OCI-LY7 (cell line): ENCODE results near the gene EIPR1. TPM values are rescaled to one million over a fixed set of nuclear protein-coding genes. Genes with fewer than 3 reads are reported as not detected.

Experiments used
- BruUV-seq: library from RNA; stranded (reverse); fragments of 400-500 nt; replicated peaks from 2 replicates; lab custom pipeline; 2021; lab: Mats Ljungman, UMichigan
- CTCF ChIA-PET: fragments of 300-600 bp; sonication (Branson Sonifier 250); formaldehyde crosslinking; loops from one replicate; lab custom pipeline; 2022; ENCODE audit warnings: antibody characterized with exemption; ENCODE audit not compliant: unreplicated experiment; lab: Charles Lee
- POLR2A ChIA-PET: fragments of 300-600 bp; sonication (Branson Sonifier 250); formaldehyde crosslinking; loops from one replicate; lab custom pipeline; 2022; ENCODE audit warnings: antibody characterized with exemption; lab: Charles Lee
- DNase-seq: peaks from one replicate; pipeline ENCODE4 v3.0.0-alpha.2; 2015; ENCODE audit warnings: low spot score
- H2AFZ ChIP-seq: fragments of 200-600 bp; sonication (generic), shearing (Covaris generic); 2 replicates; pipeline ENCODE4 v1.6.1; 2014; ENCODE audit warnings: mild to moderate bottlenecking, antibody characterized with exemption, low read length, moderate library complexity
- H3K27ac ChIP-seq: fragments of 200-600 bp; sonication (generic); 2 replicates; pipeline ENCODE4 v1.5.1; 2014; ENCODE audit warnings: mixed run types, low read depth, mild to moderate bottlenecking, moderate library complexity, low read length, inconsistent platforms; ENCODE audit not compliant: poor library complexity, severe bottlenecking
- H3K36me3 ChIP-seq: fragments of 200-600 bp; sonication (generic); 2 replicates; pipeline ENCODE4 v1.6.1; 2014; ENCODE audit warnings: mild to moderate bottlenecking, antibody characterized with exemption, low read length, moderate library complexity, mixed read lengths; ENCODE audit not compliant: insufficient read depth
- H3K4me1 ChIP-seq: fragments of 200-600 bp; sonication (generic); 2 replicates; pipeline ENCODE4 v1.5.1; 2014; ENCODE audit warnings: mild to moderate bottlenecking, low read length; ENCODE audit not compliant: insufficient read depth, poor library complexity, severe bottlenecking
- H3K4me2 ChIP-seq: fragments of 200-600 bp; sonication (generic); 2 replicates; pipeline ENCODE4 v1.6.1; 2014; ENCODE audit warnings: mild to moderate bottlenecking, low read length
- H3K4me3 ChIP-seq: fragments of 200-600 bp; sonication (generic); 2 replicates; pipeline ENCODE4 v1.5.1; 2014; ENCODE audit warnings: mild to moderate bottlenecking, low read depth, low read length; ENCODE audit not compliant: poor library complexity, severe bottlenecking
- H3K79me2 ChIP-seq: fragments of 200-600 bp; sonication (generic); 2 replicates; pipeline ENCODE4 v1.6.1; 2016; ENCODE audit warnings: low read depth, mild to moderate bottlenecking, low read length, moderate library complexity, mixed read lengths; ENCODE audit not compliant: insufficient read depth
- H3K9me2 ChIP-seq: fragments of 200-600 bp; sonication (generic); 2 replicates; pipeline ENCODE4 v1.6.1; 2016; ENCODE audit warnings: mild to moderate bottlenecking, low read length, mixed read lengths; ENCODE audit not compliant: insufficient read depth
- H3K9me3 ChIP-seq: fragments of 200-600 bp; sonication (generic); 2 replicates; pipeline ENCODE4 v1.6.1; 2014; ENCODE audit warnings: mild to moderate bottlenecking, mixed run types, low read length, mixed read lengths
- H4K20me1 ChIP-seq: fragments of 200-600 bp; sonication (generic); 2 replicates; pipeline ENCODE4 v1.6.1; 2014; ENCODE audit warnings: mild to moderate bottlenecking, antibody characterized with exemption, low read length, moderate library complexity, mixed read lengths; ENCODE audit not compliant: insufficient read depth
- EZH2phosphoT487 ChIP-seq: fragments of 200-600 bp; sonication (generic); IDR thresholded peaks from 2 replicates; pipeline ENCODE4 v1.6.1; 2018; ENCODE audit warnings: low read depth, borderline replicate concordance, mild to moderate bottlenecking, mixed run types, antibody characterized with exemption, low read length, moderate library complexity, mixed read lengths
- intact Hi-C: fragments of 100-400 bp; cut with micrococcal nuclease; formaldehyde crosslinking; loops from one replicate; pipeline ENCODE4 v1.10.0; 2022; ENCODE audit not compliant: unreplicated experiment
- total RNA-seq, 2 experiments: library from RNA; depleted of rRNA in 1 of 2; stranded (reverse); fragments of >200 nt in 1 of 2; shearing (Covaris generic) in 1 of 2; gene quantifications; 2 replicates each; pipeline ENCODE4 v1.2.3, GENCODE V29; 2014 to 2022
- TF ChIP-seq, protein P1 (sequence below): fragments of 200-600 bp; sonication (generic); conservative IDR thresholded peaks from 2 replicates; pipeline ENCODE4 v1.5.1; 2014; ENCODE audit warnings: mild to moderate bottlenecking, antibody characterized with exemption, low read length, moderate library complexity, mixed read lengths

EIPR1 gene
- total RNA-seq, 2 experiments from 2014 or later = 60.5 to 61.7 TPM

DNA sequence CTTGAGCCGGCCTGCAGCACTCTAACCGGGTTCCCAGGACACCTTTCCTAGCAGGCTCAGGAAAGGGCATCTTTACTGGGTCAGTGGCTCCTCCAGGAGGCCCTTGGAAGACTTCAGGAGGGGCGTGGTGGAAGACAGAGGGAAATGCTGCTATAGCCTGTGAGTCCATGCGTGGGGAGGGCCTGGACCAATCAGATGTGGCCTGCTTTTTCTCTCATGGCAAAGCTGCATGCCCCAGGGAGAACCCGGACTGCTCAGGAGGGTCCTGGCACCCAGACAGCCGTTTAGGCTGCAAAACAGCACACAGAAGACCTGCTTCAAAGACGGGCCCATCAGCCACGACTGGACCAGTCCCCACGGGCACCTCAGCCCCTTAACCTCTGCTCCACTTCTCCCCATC is 84.4 kb downstream of the EIPR1 start:
- H3K4me2 ChIP-seq = no peak overlapping the region
- ChIA-PET POLR2A (no interaction called here), CTCF (no interaction called here)
- no peak overlapping the region for H3K27ac ChIP-seq
- H3K4me1 ChIP-seq = peaks cover 7% of the 10 kb centered on the region
- intact Hi-C loops = no loop called here
- DNase-seq = no peak
- no peak overlapping the region for H2AFZ ChIP-seq
- TF ChIP-seq EZH2phosphoT487 = no peak
- TF ChIP-seq, protein P1, sequence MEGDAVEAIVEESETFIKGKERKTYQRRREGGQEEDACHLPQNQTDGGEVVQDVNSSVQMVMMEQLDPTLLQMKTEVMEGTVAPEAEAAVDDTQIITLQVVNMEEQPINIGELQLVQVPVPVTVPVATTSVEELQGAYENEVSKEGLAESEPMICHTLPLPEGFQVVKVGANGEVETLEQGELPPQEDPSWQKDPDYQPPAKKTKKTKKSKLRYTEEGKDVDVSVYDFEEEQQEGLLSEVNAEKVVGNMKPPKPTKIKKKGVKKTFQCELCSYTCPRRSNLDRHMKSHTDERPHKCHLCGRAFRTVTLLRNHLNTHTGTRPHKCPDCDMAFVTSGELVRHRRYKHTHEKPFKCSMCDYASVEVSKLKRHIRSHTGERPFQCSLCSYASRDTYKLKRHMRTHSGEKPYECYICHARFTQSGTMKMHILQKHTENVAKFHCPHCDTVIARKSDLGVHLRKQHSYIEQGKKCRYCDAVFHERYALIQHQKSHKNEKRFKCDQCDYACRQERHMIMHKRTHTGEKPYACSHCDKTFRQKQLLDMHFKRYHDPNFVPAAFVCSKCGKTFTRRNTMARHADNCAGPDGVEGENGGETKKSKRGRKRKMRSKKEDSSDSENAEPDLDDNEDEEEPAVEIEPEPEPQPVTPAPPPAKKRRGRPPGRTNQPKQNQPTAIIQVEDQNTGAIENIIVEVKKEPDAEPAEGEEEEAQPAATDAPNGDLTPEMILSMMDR = no peak
- no TSS peak for BruUV-seq
- H3K36me3 ChIP-seq = peaks cover 8% of the 10 kb centered on the region
- no peaks in the 10 kb centered on the region for H3K79me2 ChIP-seq
- no peaks in the 10 kb centered on the region for H4K20me1 ChIP-seq
- H3K4me3 ChIP-seq = no peak overlapping the region
- H3K9me3 ChIP-seq = no peaks in the 10 kb centered on the region
- H3K9me2 ChIP-seq = no peaks in the 10 kb centered on the region

DNA sequence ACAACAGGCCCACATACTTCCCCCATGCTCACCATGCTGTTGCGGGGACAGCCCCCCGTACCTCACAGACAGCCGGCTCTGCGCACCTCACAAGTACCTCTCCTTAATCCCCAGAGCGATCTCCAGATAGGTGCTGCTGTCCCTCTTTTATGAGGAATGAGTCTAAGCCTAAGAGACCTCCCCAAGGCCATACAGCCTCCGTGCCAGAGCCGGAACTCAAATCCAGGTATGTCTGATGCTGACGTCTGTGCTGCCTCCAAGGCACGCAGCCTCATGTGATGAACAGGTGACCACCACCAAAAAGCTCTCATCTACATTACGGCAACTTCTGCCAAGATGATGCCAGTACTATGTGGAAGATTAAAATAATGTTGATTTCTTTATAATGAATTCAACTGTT is 85.2 kb downstream of the EIPR1 start:
- Histone ChIP-seq H3K9me3 (no peaks in the 10 kb centered on the region), H3K36me3 (peaks cover 9% of the 10 kb centered on the region), H3K4me3 (no peak overlapping the region), H4K20me1 (no peaks in the 10 kb centered on the region), H2AFZ (no peak overlapping the region), H3K27ac (no peak overlapping the region), H3K79me2 (no peaks in the 10 kb centered on the region), H3K4me1 (no peaks in the 10 kb centered on the region), H3K4me2 (no peak overlapping the region), H3K9me2 (no peaks in the 10 kb centered on the region)
- no TSS peak for BruUV-seq
- intact Hi-C loops = no loop called here
- ChIA-PET CTCF (no interaction called here), POLR2A (interaction anchor here (0.7 kb wide), 1 partner anchor 131 kb away, joined by 3 read pairs; no protein-coding TSS in a partner anchor)
- DNase-seq = no peak
- TF ChIP-seq, protein P1 = no peak
- no peak for TF ChIP-seq EZH2phosphoT487

DNA sequence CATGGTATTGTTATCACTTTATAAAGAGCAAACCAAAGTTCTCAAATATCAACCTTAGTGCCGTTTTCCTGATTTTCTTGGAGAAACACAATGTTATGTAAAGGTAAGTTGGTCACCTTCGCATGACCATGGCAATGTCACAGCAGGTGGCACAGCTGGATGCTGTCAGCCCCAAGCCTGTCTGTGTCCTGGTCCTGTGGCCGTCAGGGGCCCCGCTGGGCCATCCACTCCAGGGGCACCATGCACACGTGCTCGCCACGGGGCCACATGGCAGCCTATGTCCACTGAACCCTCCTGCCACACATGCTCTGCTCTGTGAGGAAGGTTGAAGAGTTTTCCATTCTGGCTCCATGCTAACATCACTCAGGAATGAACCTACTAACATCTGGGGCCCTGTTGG is 85.9 kb downstream of the EIPR1 start:
- Histone ChIP-seq H3K4me2 (no peak overlapping the region), H3K4me1 (no peaks in the 10 kb centered on the region), H3K27ac (no peak overlapping the region), H4K20me1 (no peaks in the 10 kb centered on the region), H3K36me3 (peaks cover 9% of the 10 kb centered on the region), H3K4me3 (no peak overlapping the region), H3K9me2 (no peaks in the 10 kb centered on the region), H3K9me3 (no peaks in the 10 kb centered on the region), H3K79me2 (no peaks in the 10 kb centered on the region), H2AFZ (no peak overlapping the region)
- DNase-seq = no peak
- POLR2A ChIA-PET = no interaction called here
- intact Hi-C loops = no loop called here
- CTCF ChIA-PET = no interaction called here
- TF ChIP-seq EZH2phosphoT487 = no peak
- TF ChIP-seq, protein P1 = no peak
- no TSS peak for BruUV-seq
